GM21367 (cell line): ENCODE measurements around the gene KRTAP3-1.
"Not testable (repeated sequence)": the region's sequence is repeated elsewhere in the genome, so short reads cannot be mapped to it uniquely, and the experiment has no call there.

ENCODE experiments used
- ATAC-seq: cut with Tn5 transposase; IDR thresholded peaks from one replicate; pipeline ENCODE4 v1.9.1; 2021; ENCODE audit not compliant: unreplicated experiment

Gene KRTAP3-1

GRCh38 chr17:41016578-41017215 is 7.8 kb upstream of the KRTAP3-1 start:
- ATAC-seq: no peak

- ATAC-seq: no peak
These were observed 6.5 kb upstream of the KRTAP3-1 start for GRCh38 chr17:41015454-41015853.

GRCh38 chr17:41013606-41014005 is 4.7 kb upstream of the KRTAP3-1 start:
- no peak for ATAC-seq

- no peak for ATAC-seq
These were observed 4.3 kb upstream of the KRTAP3-1 start for GRCh38 chr17:41013181-41013580.

GRCh38 chr17:41012326-41013120 is 3.6 kb upstream of the KRTAP3-1 start:
- ATAC-seq: no peak

GRCh38 chr17:41010441-41010840 is 1.5 kb upstream of the KRTAP3-1 start:
- no peak for ATAC-seq

- no peak for ATAC-seq
These were observed 1.0 kb upstream of the KRTAP3-1 start for GRCh38 chr17:41009936-41010335.

GRCh38 chr17:41009301-41009760 is 403 bp upstream of the KRTAP3-1 start:
- ATAC-seq: no peak

- no peak for ATAC-seq
These were observed 4.5 kb downstream of the KRTAP3-1 start for GRCh38 chr17:41004397-41004796.

GRCh38 chr17:41003926-41004325 is 5.0 kb downstream of the KRTAP3-1 start:
- no peak for ATAC-seq

- no peak for ATAC-seq
These were observed 6.1 kb downstream of the KRTAP3-1 start for GRCh38 chr17:41002814-41003213.

GRCh38 chr17:41001795-41002194 is 7.1 kb downstream of the KRTAP3-1 start:
- no peak for ATAC-seq

GRCh38 chr17:40999563-40999962 is 9.4 kb downstream of the KRTAP3-1 start, which contains the start of gene KRTAP3-2:
KRTAP3-2 (minus strand) TSS chr17:40999906; CDS start chr17:40999853, 53 bp downstream.
- ATAC-seq: not testable (repeated sequence)

GRCh38 chr17:40997361-40997760 is 11.6 kb downstream of the KRTAP3-1 start:
- no peak for ATAC-seq

GRCh38 chr17:40996829-40997228 is 12.1 kb downstream of the KRTAP3-1 start:
- ATAC-seq: no peak

- ATAC-seq: no peak
These were observed 13.8 kb downstream of the KRTAP3-1 start for GRCh38 chr17:40995116-40995515.

GRCh38 chr17:40993839-40994238 is 15.1 kb downstream of the KRTAP3-1 start, which contains the start of gene KRTAP3-3:
KRTAP3-3 (minus strand) TSS chr17:40994164; CDS start chr17:40994097, 67 bp downstream.
- ATAC-seq: no peak

GRCh38 chr17:40993084-40993483 is 15.8 kb downstream of the KRTAP3-1 start:
- ATAC-seq: no peak

GRCh38 chr17:40992666-40993065 is 16.3 kb downstream of the KRTAP3-1 start:
- no peak for ATAC-seq

GRCh38 chr17:40986920-40987319 is 22.0 kb downstream of the KRTAP3-1 start:
- ATAC-seq: no peak

- no peak for ATAC-seq
These were observed 24.7 kb downstream of the KRTAP3-1 start, which contains the start of gene KRT40 for GRCh38 chr17:40984226-40984625. KRT40 (minus strand) TSS chr17:40984326; CDS start chr17:40984273, 53 bp downstream.

- no peak for ATAC-seq
These were observed 27.8 kb downstream of the KRTAP3-1 start for GRCh38 chr17:40981115-40981514.
